Measurements from ENCODE around the gene PAWR. TPM values are rescaled to one million over a fixed set of nuclear protein-coding genes. Genes with fewer than 3 reads are reported as not detected.
A peak's percentile ranks its signal among the peaks of the same experiment; 100 is the strongest.

Gene PAWR
- total and polyA plus RNA-seq, 2 donors (not counting 3 experiments of a cell fraction or from before 2014, with no cell fraction given) = 18.3 to 154 TPM

DNA sequence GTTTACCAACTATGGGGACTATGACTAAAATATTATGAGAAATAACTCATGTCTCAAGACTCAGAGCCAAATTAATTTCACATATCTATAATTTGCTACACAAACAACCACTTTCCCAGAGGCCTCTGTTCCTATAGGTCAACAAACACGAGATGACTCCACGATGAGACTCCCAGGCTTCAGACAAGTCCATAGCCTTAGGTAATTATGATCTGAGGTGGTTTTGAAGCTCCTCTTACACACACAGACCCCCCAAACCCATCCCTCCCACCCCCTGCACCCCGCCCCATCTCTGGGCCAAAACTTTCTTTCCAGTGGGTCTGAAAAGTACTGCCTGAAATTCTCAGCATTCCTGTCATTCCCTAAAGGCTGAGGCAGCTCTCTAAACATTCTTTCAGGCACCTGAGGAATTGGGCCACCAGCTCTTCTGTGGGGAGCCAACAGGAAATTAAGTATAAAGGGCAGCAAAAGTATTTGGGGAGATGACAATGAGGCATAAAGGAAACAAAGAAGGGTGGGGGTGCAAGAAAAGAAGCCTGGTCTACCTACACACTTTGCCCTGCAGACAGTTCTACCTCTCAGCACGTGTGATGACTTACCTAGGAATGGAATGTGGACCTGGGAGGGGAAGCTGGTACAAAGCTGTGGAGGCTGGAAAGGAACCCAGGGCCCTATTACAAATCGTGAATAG lies 143.6 kb downstream of the PAWR start:
- CTCF ChIA-PET = interaction anchor here (0.7 to 3.4 kb wide), 26 partner anchors 11 to 1366 kb away, joined by 3 to 84 read pairs (median 4); partner anchors contain the start of gene PAWR
- Histone ChIP-seq H4K20me1 (replicated peaks; ENCODE audit: control insufficient read depth, extremely low read depth, insufficient read depth, low read length) (no peaks in the 10 kb centered on the region), H3K79me2 (ENCODE audit: control insufficient read depth, insufficient read depth, low read length) (no peaks in the 10 kb centered on the region), H3K27ac (ENCODE audit: insufficient read depth, low read depth, low read length) (peak overlapping the region; percentile 99), H3K4me3 (replicated peaks in 1 of 3; ENCODE audit: insufficient read depth in 1 of 3, low read depth in 1 of 3, low read length in 3 of 3) (no peak overlapping the region), H3K9ac (replicated peaks; ENCODE audit: extremely low read depth, insufficient read depth, low read length) (peak overlapping the region; percentile 93), H3K4me1 (ENCODE audit: control insufficient read depth, extremely low read depth, insufficient read depth, low read length) (peaks cover 51% of the 10 kb centered on the region), H3K4me2 (ENCODE audit: insufficient read depth, low read length) (peak overlapping the region; percentile 54), H2AFZ (ENCODE audit: low read depth, low read length) (no peak overlapping the region), H3K36me3 (ENCODE audit: control insufficient read depth in 2 of 2, extremely low read depth in 1 of 2, insufficient read depth in 2 of 2, low read length in 2 of 2) (no peaks in the 10 kb centered on the region), H3K27me3 (ENCODE audit: control insufficient read depth in 2 of 2, insufficient read depth in 2 of 2, low read length in 2 of 2) (no peaks in the 10 kb centered on the region), H3K9me1 (replicated peaks; ENCODE audit: control insufficient read depth, extremely low read depth, insufficient read depth, low read length) (no peaks in the 10 kb centered on the region), H3K9me3 (replicated peaks; ENCODE audit: control insufficient read depth, insufficient read depth, low read length) (no peaks in the 10 kb centered on the region)
- TF ChIP-seq POLR2AphosphoS5 (IDR thresholded peaks at IDR 0.05; ENCODE audit: insufficient read depth, low read depth, low read length) (peak; percentile 83), JUN (IDR thresholded peaks at IDR 0.05; ENCODE audit: borderline replicate concordance, insufficient read depth, insufficient read length, low read depth) (peak; percentile 66), MYC (IDR thresholded peaks at IDR 0.05; ENCODE audit: low read depth, low read length) (peak; percentile 70), FOS (IDR thresholded peaks at IDR 0.05; ENCODE audit: borderline replicate concordance, insufficient read depth, low read length) (peak; percentile 51)
- TF ChIP-seq, protein P1, sequence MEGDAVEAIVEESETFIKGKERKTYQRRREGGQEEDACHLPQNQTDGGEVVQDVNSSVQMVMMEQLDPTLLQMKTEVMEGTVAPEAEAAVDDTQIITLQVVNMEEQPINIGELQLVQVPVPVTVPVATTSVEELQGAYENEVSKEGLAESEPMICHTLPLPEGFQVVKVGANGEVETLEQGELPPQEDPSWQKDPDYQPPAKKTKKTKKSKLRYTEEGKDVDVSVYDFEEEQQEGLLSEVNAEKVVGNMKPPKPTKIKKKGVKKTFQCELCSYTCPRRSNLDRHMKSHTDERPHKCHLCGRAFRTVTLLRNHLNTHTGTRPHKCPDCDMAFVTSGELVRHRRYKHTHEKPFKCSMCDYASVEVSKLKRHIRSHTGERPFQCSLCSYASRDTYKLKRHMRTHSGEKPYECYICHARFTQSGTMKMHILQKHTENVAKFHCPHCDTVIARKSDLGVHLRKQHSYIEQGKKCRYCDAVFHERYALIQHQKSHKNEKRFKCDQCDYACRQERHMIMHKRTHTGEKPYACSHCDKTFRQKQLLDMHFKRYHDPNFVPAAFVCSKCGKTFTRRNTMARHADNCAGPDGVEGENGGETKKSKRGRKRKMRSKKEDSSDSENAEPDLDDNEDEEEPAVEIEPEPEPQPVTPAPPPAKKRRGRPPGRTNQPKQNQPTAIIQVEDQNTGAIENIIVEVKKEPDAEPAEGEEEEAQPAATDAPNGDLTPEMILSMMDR (IDR thresholded peaks at IDR 0.05; ENCODE audit: extremely low read depth in 1 of 2, insufficient read depth in 1 of 2, low read depth in 1 of 2, low read length in 2 of 2) = no peak
- DNase-seq (ENCODE audit: low read depth, low spot score) (peak; percentile 84), FAIRE-seq (peak; percentile 76)
- POLR2A ChIA-PET = interaction anchor here (0.6 to 1.2 kb wide), 8 partner anchors 19 to 1651 kb away, joined by 3 to 11 read pairs (median 6); no protein-coding TSS in a partner anchor
- intact Hi-C loops (cut with micrococcal nuclease) = loop anchor here (1.0 to 5.0 kb wide), 12 partner anchors 19 to 806 kb away; partner anchors contain the start of gene PPP1R12A
- BruUV-seq (replicated peaks) = no TSS peak
- dilution Hi-C loops (cut with MboI; ENCODE audit: extremely low pct_ligation_motif_present, low sequenced_read_pairs) = no loop called here

Data from endothelial cell of umbilical vein (primary cell).